CD4-positive, CD25-positive, alpha-beta regulatory T cell (primary cell): Measurements from ENCODE around the gene CYP2C9. TPM values are rescaled to one million over a fixed set of nuclear protein-coding genes. Genes with fewer than 3 reads are reported as not detected.
A peak's percentile ranks its signal among the peaks of the same experiment; 100 is the strongest.
"Not testable (repeated sequence)": the region's sequence is repeated elsewhere in the genome, so short reads cannot be mapped to it uniquely, and the experiment has no call there.

Experiments used
- ATAC-seq, 2 donors: fragments of 150-1000 bp; cut with Tn5 transposase; one replicate each; pipeline ENCODE4 v1.10.0; 2021; ENCODE audit warnings: low read depth in 2 of 2, moderate number of reproducible peaks in 2 of 2, moderate library complexity in 1 of 2
- DNase-seq, 3 donors: peaks; one replicate each; pipeline versions ENCODE4 v3.0.0 to v3.0.0-alpha.2; 2012 to 2022; ENCODE audit warnings: mixed read lengths in 1 of 3
- H3K27ac ChIP-seq: one replicate; pipeline ENCODE4 v1.7.0; 2013; ENCODE audit warnings: mild to moderate bottlenecking, low read length; ENCODE audit not compliant: insufficient read depth, poor library complexity, severe bottlenecking
- H3K27me3 ChIP-seq: one replicate; pipeline ENCODE4 v1.7.0; 2013; ENCODE audit warnings: low read length; ENCODE audit not compliant: control insufficient read depth, insufficient read depth
- H3K36me3 ChIP-seq: one replicate; pipeline ENCODE4 v1.7.0; 2013; ENCODE audit warnings: mild to moderate bottlenecking, low read length, moderate library complexity; ENCODE audit not compliant: control insufficient read depth, insufficient read depth
- H3K4me1 ChIP-seq: 2 replicates; pipeline ENCODE4 v1.7.0; 2013; ENCODE audit warnings: mild to moderate bottlenecking, low read length; ENCODE audit not compliant: insufficient read depth, control insufficient read depth, poor library complexity, severe bottlenecking
- H3K4me3 ChIP-seq: one replicate; pipeline ENCODE4 v1.7.0; 2013; ENCODE audit warnings: low read depth, mild to moderate bottlenecking, low read length, moderate library complexity
- H3K9me3 ChIP-seq, 2 experiments: 1 replicate in 1 of 2; 2 replicates in 1 of 2; pipeline ENCODE4 v1.7.0; 2013; ENCODE audit warnings: low read length in 2 of 2, mild to moderate bottlenecking in 1 of 2, moderate library complexity in 1 of 2; ENCODE audit not compliant: control insufficient read depth in 2 of 2
- H3K27ac Mint-ChIP-seq, 3 donors: one replicate each; pipeline ENCODE4 v1.8.0; 2020 to 2022; ENCODE audit warnings: mild to moderate bottlenecking in 3 of 3, mixed read lengths in 3 of 3, moderate library complexity in 2 of 3
- H3K27me3 Mint-ChIP-seq: one replicate; pipeline ENCODE4 v1.8.0; 2022; ENCODE audit warnings: mild to moderate bottlenecking, mixed read lengths
- H3K36me3 Mint-ChIP-seq: one replicate; pipeline ENCODE4 v1.8.0; 2020; ENCODE audit warnings: mixed read lengths
- H3K4me1 Mint-ChIP-seq, 4 donors: one replicate each; pipeline ENCODE4 v1.8.0; 2020 to 2022; ENCODE audit warnings: mixed read lengths in 4 of 4, mild to moderate bottlenecking in 1 of 4
- H3K4me3 Mint-ChIP-seq, 4 donors: one replicate each; pipeline ENCODE4 v1.8.0; 2020 to 2022; ENCODE audit warnings: mild to moderate bottlenecking in 4 of 4, mixed read lengths in 4 of 4, moderate library complexity in 3 of 4
- H3K9me3 Mint-ChIP-seq, 7 donors: one replicate each; pipeline ENCODE4 v1.8.0; 2020 to 2022; ENCODE audit warnings: mixed read lengths in 7 of 7, mild to moderate bottlenecking in 3 of 7, moderate library complexity in 2 of 7
- polyA plus RNA-seq, 4 donors: library from polyadenylated mRNA; unstranded; fragments of 300-500 nt; fragmentation: Illumina TruSeq; gene quantifications; one replicate each; pipeline ENCODE4 v1.2.3, GENCODE V29; 2021
- total RNA-seq: library from RNA; stranded (reverse); gene quantifications from one replicate; pipeline ENCODE4 v1.2.3, GENCODE V29; 2022

Gene CYP2C9
- total and polyA plus RNA-seq, 5 donors from 2014 or later, result not detected

- Mint-ChIP-seq H3K36me3 (no peaks in the 10 kb centered on the region), H3K27ac (no peak overlapping the region), H3K9me3 (peaks cover 0 to 16% (median 6%) of the 10 kb centered on the region in 7 donors), H3K27me3 (no peaks in the 10 kb centered on the region), H3K4me3 (no peak overlapping the region), H3K4me1 (no peaks in the 10 kb centered on the region)
- no peaks in the 10 kb centered on the region for H3K36me3 ChIP-seq
- H3K4me1 ChIP-seq, result no peaks in the 10 kb centered on the region
- no peak overlapping the region for H3K27ac ChIP-seq
- DNase-seq, result no peak
- H3K27me3 ChIP-seq, result no peaks in the 10 kb centered on the region
- peaks cover 0 to 2% of the 10 kb centered on the region in 2 experiments for H3K9me3 ChIP-seq
- H3K4me3 ChIP-seq, result no peak overlapping the region
- ATAC-seq, result no peak
These were observed 1.7 kb upstream of the CYP2C9 start for GRCh38 chr10:94936721-94937120.

DNA sequence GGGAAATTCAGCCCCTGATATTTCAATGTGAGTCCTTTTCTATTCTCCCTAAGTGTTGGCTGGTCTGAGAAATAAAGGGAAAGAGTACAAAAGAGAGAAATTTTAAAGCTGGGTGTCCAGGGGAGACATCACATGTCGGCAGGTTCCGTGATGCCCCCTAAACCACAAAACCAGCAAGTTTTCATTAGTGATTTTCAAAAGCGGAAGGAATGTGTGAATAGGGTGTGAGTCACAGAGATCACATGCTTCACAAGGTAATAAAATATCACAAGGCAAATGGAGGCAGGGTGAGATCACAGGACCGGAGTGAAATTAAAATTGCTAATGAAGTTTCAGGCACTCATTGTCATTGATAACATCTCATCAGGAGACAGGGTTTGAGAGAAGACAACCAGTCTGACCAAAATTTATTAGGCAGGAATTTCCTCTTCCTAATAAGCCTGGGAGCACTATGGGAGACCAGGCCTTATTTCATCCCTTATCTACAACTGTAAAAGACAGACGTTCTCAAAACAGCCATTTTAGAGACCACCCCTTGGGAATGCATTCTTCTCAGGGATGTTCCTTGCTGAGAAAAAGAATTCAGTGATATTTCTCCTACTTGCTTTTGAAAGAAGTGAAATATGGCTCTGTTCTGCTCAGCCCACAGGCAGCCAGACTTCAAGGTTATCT, 5.1 kb downstream of the CYP2C9 start:
- not testable (repeated sequence) for H3K4me3 Mint-ChIP-seq, H3K27me3 Mint-ChIP-seq, H3K9me3 ChIP-seq, H3K36me3 Mint-ChIP-seq, DNase-seq, H3K36me3 ChIP-seq, H3K4me1 ChIP-seq, H3K4me3 ChIP-seq, H3K27ac Mint-ChIP-seq, H3K27me3 ChIP-seq, H3K27ac ChIP-seq, ATAC-seq, H3K4me1 Mint-ChIP-seq
- H3K9me3 Mint-ChIP-seq, result peaks cover 0 to 23% (median 13%) of the 10 kb centered on the region in 7 donors

GRCh38 chr10:94946181-94946580, 7.7 kb downstream of the CYP2C9 start:
- H3K4me3 ChIP-seq, H3K36me3 Mint-ChIP-seq, DNase-seq, H3K4me1 Mint-ChIP-seq, H3K9me3 ChIP-seq, H3K27me3 Mint-ChIP-seq, H3K4me3 Mint-ChIP-seq, H3K4me1 ChIP-seq, H3K36me3 ChIP-seq, ATAC-seq, H3K27ac ChIP-seq, H3K27me3 ChIP-seq: not testable (repeated sequence)
- Mint-ChIP-seq H3K9me3 (peaks cover 0 to 27% (median 12%) of the 10 kb centered on the region in 7 donors), H3K27ac (peak overlapping the region in 1 of 3 donors; percentile 29)

- DNase-seq (peak in 1 of 3 donors; percentile 0), ATAC-seq (no peak)
- Mint-ChIP-seq H3K9me3 (peaks cover 2 to 7% (median 4%) of the 10 kb centered on the region in 7 donors), H3K27me3 (no peaks in the 10 kb centered on the region), H3K27ac (no peak overlapping the region), H3K4me3 (no peak overlapping the region), H3K4me1 (no peaks in the 10 kb centered on the region), H3K36me3 (no peaks in the 10 kb centered on the region)
- Histone ChIP-seq H3K4me1 (no peaks in the 10 kb centered on the region), H3K27me3 (no peaks in the 10 kb centered on the region), H3K4me3 (no peak overlapping the region), H3K27ac (no peak overlapping the region), H3K36me3 (no peaks in the 10 kb centered on the region), H3K9me3 (no peaks in the 10 kb centered on the region)
These were observed 25.4 kb downstream of the CYP2C9 start for GRCh38 chr10:94963901-94964300.

DNA sequence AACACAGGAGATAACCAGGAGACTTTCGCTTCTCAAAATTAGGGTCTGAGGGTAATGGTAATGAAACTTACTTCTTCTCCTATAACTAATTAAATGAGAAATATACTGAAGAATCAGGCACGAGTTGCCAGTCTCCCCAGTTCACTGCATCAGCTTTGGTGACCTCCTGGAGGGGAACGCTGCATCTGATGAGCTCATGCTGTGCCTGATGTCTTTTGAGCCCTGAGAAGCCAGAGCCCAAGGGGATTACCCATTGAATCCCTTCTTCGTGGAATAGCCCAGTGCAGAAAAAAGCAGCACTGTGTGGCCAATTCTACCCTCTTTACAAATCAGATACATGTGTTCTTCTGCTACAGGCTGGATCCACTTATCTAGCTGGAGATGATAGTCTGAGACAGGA, 45.1 kb downstream of the CYP2C9 start:
- peaks cover 1 to 38% (median 12%) of the 10 kb centered on the region in 7 donors for H3K9me3 Mint-ChIP-seq
- H3K4me1 Mint-ChIP-seq, result no peaks in the 10 kb centered on the region
- H3K27me3 Mint-ChIP-seq, result no peaks in the 10 kb centered on the region
- no peak for ATAC-seq
- no peak for DNase-seq
- Histone ChIP-seq H3K4me3 (no peak overlapping the region), H3K9me3 (no peaks in the 10 kb centered on the region), H3K27ac (no peak overlapping the region), H3K36me3 (no peaks in the 10 kb centered on the region), H3K27me3 (no peaks in the 10 kb centered on the region), H3K4me1 (no peaks in the 10 kb centered on the region)
- H3K36me3 Mint-ChIP-seq, result no peaks in the 10 kb centered on the region
- no peak overlapping the region for H3K27ac Mint-ChIP-seq
- H3K4me3 Mint-ChIP-seq, result no peak overlapping the region

GRCh38 chr10:94989192-94989591, 50.7 kb downstream of the CYP2C9 start:
- Mint-ChIP-seq H3K36me3 (no peaks in the 10 kb centered on the region), H3K4me1 (no peaks in the 10 kb centered on the region), H3K27me3 (no peaks in the 10 kb centered on the region), H3K27ac (no peak overlapping the region), H3K9me3 (peaks cover 5 to 45% (median 17%) of the 10 kb centered on the region in 7 donors), H3K4me3 (peak overlapping the region in 1 of 4 donors; percentile 39)
- Histone ChIP-seq H3K36me3 (no peaks in the 10 kb centered on the region), H3K4me1 (no peaks in the 10 kb centered on the region), H3K9me3 (peaks cover 7 to 13% of the 10 kb centered on the region in 2 experiments), H3K27me3 (no peaks in the 10 kb centered on the region), H3K27ac (no peak overlapping the region), H3K4me3 (no peak overlapping the region)
- ATAC-seq (no peak), DNase-seq (no peak)

GRCh38 chr10:94991243-94991888, 52.9 kb downstream of the CYP2C9 start:
- H3K36me3 Mint-ChIP-seq, result no peaks in the 10 kb centered on the region
- peaks cover 5 to 48% (median 14%) of the 10 kb centered on the region in 7 donors for H3K9me3 Mint-ChIP-seq
- peaks cover 7 to 13% of the 10 kb centered on the region in 2 experiments for H3K9me3 ChIP-seq
- no peaks in the 10 kb centered on the region for H3K27me3 ChIP-seq
- H3K4me3 ChIP-seq, result no peak overlapping the region
- no peaks in the 10 kb centered on the region for H3K27me3 Mint-ChIP-seq
- no peaks in the 10 kb centered on the region for H3K4me1 ChIP-seq
- no peak overlapping the region for H3K27ac ChIP-seq
- DNase-seq (no peak), ATAC-seq (no peak)
- H3K36me3 ChIP-seq, result no peaks in the 10 kb centered on the region
- H3K4me3 Mint-ChIP-seq, result no peak overlapping the region
- no peaks in the 10 kb centered on the region for H3K4me1 Mint-ChIP-seq
- H3K27ac Mint-ChIP-seq, result no peak overlapping the region

DNA sequence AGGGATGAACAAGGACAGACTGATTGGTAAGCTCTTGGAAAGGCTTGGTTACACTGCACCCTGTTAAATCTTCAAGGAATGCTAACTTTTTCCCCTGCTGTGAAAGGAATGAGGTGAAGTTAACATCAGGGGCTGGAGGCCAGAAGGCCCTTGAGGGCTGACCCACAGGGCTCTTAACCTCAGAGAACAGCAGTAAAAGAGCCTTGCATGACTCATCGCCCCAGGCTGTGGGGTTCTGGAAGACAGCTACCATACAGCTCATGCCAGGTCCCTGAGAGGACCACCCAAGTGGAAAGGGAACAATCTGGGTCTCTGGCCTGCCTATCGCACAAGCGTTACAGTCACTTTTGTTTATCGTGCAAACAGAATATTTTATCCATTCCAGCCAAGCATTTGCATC, 54.4 kb downstream of the CYP2C9 start:
- peaks cover 4 to 41% (median 12%) of the 10 kb centered on the region in 7 donors for H3K9me3 Mint-ChIP-seq
- Histone ChIP-seq H3K9me3 (peaks cover 7 to 13% of the 10 kb centered on the region in 2 experiments), H3K27ac (no peak overlapping the region), H3K36me3 (no peaks in the 10 kb centered on the region), H3K27me3 (no peaks in the 10 kb centered on the region), H3K4me1 (no peaks in the 10 kb centered on the region), H3K4me3 (no peak overlapping the region)
- DNase-seq (no peak), ATAC-seq (no peak)
- no peaks in the 10 kb centered on the region for H3K4me1 Mint-ChIP-seq
- H3K27me3 Mint-ChIP-seq, result no peaks in the 10 kb centered on the region
- no peak overlapping the region for H3K27ac Mint-ChIP-seq
- no peak overlapping the region for H3K4me3 Mint-ChIP-seq
- no peaks in the 10 kb centered on the region for H3K36me3 Mint-ChIP-seq
